HEK293T (cell line): ENCODE measurements around the gene NEGR1.

Experiments used
- ARNT ChIP-seq: fragments of 450-650 bp; IDR thresholded peaks from 2 replicates; pipeline ENCODE4 v1.6.1; 2017; ENCODE audit warnings: mild to moderate bottlenecking
- BHLHE40 ChIP-seq: fragments of 450-650 bp; IDR thresholded peaks from 2 replicates; pipeline ENCODE4 v1.6.1; 2016; ENCODE audit warnings: mild to moderate bottlenecking, moderate library complexity, borderline replicate concordance
- ELF4 ChIP-seq: fragments of 450-650 bp; IDR thresholded peaks from 2 replicates; pipeline ENCODE4 v1.6.1; 2017; ENCODE audit warnings: antibody characterized with exemption
- FOXA1 ChIP-seq: fragments of 450-650 bp; IDR thresholded peaks from 2 replicates; pipeline ENCODE4 v1.6.1; 2016; ENCODE audit warnings: mild to moderate bottlenecking
- FOXK2 ChIP-seq: fragments of 450-650 bp; IDR thresholded peaks from 2 replicates; pipeline ENCODE4 v1.6.1; 2016; ENCODE audit warnings: mild to moderate bottlenecking
- FOXM1 ChIP-seq: fragments of 450-650 bp; IDR thresholded peaks from 2 replicates; pipeline ENCODE4 v1.6.1; 2017; ENCODE audit warnings: mild to moderate bottlenecking, borderline replicate concordance
- HDGF ChIP-seq: fragments of 450-650 bp; IDR thresholded peaks from 2 replicates; pipeline ENCODE4 v1.6.1; 2017; ENCODE audit warnings: antibody characterized with exemption, borderline replicate concordance
- L3MBTL2 ChIP-seq: fragments of 450-650 bp; conservative IDR thresholded peaks from 2 replicates; pipeline ENCODE4 v1.6.1; 2016; ENCODE audit warnings: mild to moderate bottlenecking
- LEF1 ChIP-seq: fragments of 450-650 bp; IDR thresholded peaks from 2 replicates; pipeline ENCODE4 v1.6.1; 2017; ENCODE audit warnings: mild to moderate bottlenecking, borderline replicate concordance
- NFRKB ChIP-seq: fragments of 450-650 bp; IDR thresholded peaks from 2 replicates; pipeline ENCODE4 v1.6.1; 2016; ENCODE audit warnings: mild to moderate bottlenecking, moderate library complexity
- SP1 ChIP-seq: fragments of 450-650 bp; IDR thresholded peaks from 2 replicates; pipeline ENCODE4 v1.6.1; 2017
- SUZ12 ChIP-seq: fragments of 450-650 bp; IDR thresholded peaks from 2 replicates; pipeline ENCODE4 v1.6.1; 2016; ENCODE audit warnings: mild to moderate bottlenecking
- TARDBP ChIP-seq: fragments of 450-650 bp; IDR thresholded peaks from 2 replicates; pipeline ENCODE4 v1.6.1; 2016
- ZNF384 ChIP-seq: fragments of 450-650 bp; IDR thresholded peaks from 2 replicates; pipeline ENCODE4 v1.6.1; 2016

DNA sequence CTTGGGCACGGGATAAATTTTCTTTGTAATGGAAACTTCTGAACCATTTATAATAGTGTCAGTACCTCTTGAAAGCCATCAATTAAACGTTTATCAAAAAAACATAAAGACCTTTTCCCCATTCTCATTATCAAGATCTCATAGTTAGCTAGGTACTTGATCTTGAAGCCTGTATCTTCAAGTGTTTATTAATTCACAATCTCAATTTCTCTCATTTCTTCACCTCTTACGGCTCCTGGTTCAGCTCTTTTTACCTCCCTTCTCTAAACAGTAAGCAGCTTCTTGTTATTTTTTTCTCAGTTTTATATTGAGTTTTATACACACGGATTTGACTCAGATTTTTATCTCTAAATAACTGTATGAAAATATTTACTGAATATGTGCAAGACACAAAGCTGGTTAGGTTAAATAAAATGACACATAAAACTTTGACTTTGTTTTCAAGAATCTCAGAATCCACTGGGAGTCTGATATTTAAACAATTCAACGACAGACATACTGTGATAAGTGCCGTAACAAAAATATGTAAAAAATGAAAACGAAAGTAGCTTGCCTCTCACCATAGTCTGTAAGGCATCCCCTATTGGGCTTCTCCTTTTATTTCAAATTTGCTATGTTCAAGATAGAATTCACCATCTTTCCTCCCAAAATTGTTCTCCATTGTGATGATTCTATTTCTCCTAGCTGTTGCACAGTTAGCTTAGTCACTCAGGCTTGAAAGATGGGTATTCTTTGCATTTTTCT, 789.9 kb downstream of the NEGR1 start:
- TF ChIP-seq ELF4 = no peak
- TF ChIP-seq TARDBP = no peak
- TF ChIP-seq LEF1 = no peak
- TF ChIP-seq NFRKB = no peak
- TF ChIP-seq BHLHE40 = no peak
- no peak for TF ChIP-seq L3MBTL2
- no peak for TF ChIP-seq HDGF
- TF ChIP-seq FOXA1 = no peak
- no peak for TF ChIP-seq SUZ12
- TF ChIP-seq FOXM1 = no peak
- no peak for TF ChIP-seq ARNT
- TF ChIP-seq SP1 = no peak
- no peak for TF ChIP-seq ZNF384
- no peak for TF ChIP-seq FOXK2
